Neuronal stem cell (in vitro differentiated cells): ENCODE results near the gene SPOCK3.

ENCODE experiments used
- DNase-seq: peaks from one replicate; pipeline ENCODE4 v3.0.0-alpha.2; 2013; ENCODE audit warnings: low spot score
- H2AFZ ChIP-seq: one replicate; pipeline ENCODE4 v1.6.1; 2013; ENCODE audit warnings: mild to moderate bottlenecking, low read length, inconsistent platforms
- H2AK5ac ChIP-seq: 2 replicates; pipeline ENCODE4 v1.6.1; 2013; ENCODE audit warnings: low read depth, mild to moderate bottlenecking, inconsistent platforms, low read length, moderate library complexity, mixed read lengths
- H2BK120ac ChIP-seq: 2 replicates; pipeline ENCODE4 v1.6.1; 2013; ENCODE audit warnings: low read depth, mild to moderate bottlenecking, inconsistent platforms, low read length, moderate library complexity, mixed read lengths
- H2BK12ac ChIP-seq: one replicate; pipeline ENCODE4 v1.6.1; 2013; ENCODE audit warnings: low read length, inconsistent platforms
- H2BK15ac ChIP-seq: 2 replicates; pipeline ENCODE4 v1.6.1; 2013; ENCODE audit warnings: mild to moderate bottlenecking, low read length, inconsistent platforms, mixed read lengths
- H2BK5ac ChIP-seq: one replicate; pipeline ENCODE4 v1.6.1; 2013; ENCODE audit warnings: inconsistent platforms, mild to moderate bottlenecking, low read length, moderate library complexity
- H3K14ac ChIP-seq: one replicate; pipeline ENCODE4 v1.6.1; 2013; ENCODE audit warnings: low read length, inconsistent platforms
- H3K18ac ChIP-seq: 2 replicates; pipeline ENCODE4 v1.6.1; 2013; ENCODE audit warnings: low read length, inconsistent platforms
- H3K23ac ChIP-seq: 2 replicates; pipeline ENCODE4 v1.6.1; 2013; ENCODE audit warnings: low read depth, mild to moderate bottlenecking, mixed read lengths, low read length, inconsistent platforms; ENCODE audit not compliant: poor library complexity
- H3K27ac ChIP-seq: replicated peaks from 3 replicates; pipeline ENCODE4 v1.5.1; 2013; ENCODE audit warnings: low read length, inconsistent platforms
- H3K27me3 ChIP-seq, 3 experiments: 2 replicates each; pipeline ENCODE4 v1.6.1; 2013; ENCODE audit warnings: low read length in 3 of 3, mild to moderate bottlenecking in 2 of 3, inconsistent platforms in 1 of 3, low read depth in 1 of 3, mixed read lengths in 1 of 3, moderate library complexity in 1 of 3; ENCODE audit not compliant: control insufficient read depth in 3 of 3, insufficient read depth in 3 of 3
- H3K36me3 ChIP-seq, 2 donors: replicated peaks in 1 of 2; 2 replicates each; pipeline ENCODE4 v1.6.1; 2013; ENCODE audit warnings: low read length in 2 of 2; ENCODE audit not compliant: control insufficient read depth in 2 of 2, insufficient read depth in 2 of 2
- H3K4ac ChIP-seq: 2 replicates; pipeline ENCODE4 v1.6.1; 2013; ENCODE audit warnings: inconsistent platforms, mild to moderate bottlenecking, low read length, moderate library complexity
- H3K4me1 ChIP-seq, 2 donors: 1 replicate in 1 of 2; 2 replicates in 1 of 2; pipeline ENCODE4 v1.6.1; 2013; ENCODE audit warnings: low read length in 2 of 2, low read depth in 1 of 2; ENCODE audit not compliant: control insufficient read depth in 2 of 2, insufficient read depth in 1 of 2
- H3K4me2 ChIP-seq: one replicate; pipeline ENCODE4 v1.6.1; 2013; ENCODE audit warnings: mild to moderate bottlenecking, low read length, inconsistent platforms; ENCODE audit not compliant: insufficient read depth, poor library complexity, severe bottlenecking
- H3K4me3 ChIP-seq, 2 donors: 2 replicates each; pipeline ENCODE4 v1.5.1; 2013; ENCODE audit warnings: low read length in 2 of 2, mild to moderate bottlenecking in 2 of 2, inconsistent platforms in 1 of 2, moderate library complexity in 1 of 2
- H3K79me1 ChIP-seq: one replicate; pipeline ENCODE4 v1.6.1; 2013; ENCODE audit warnings: low read depth, mild to moderate bottlenecking, inconsistent platforms, low read length, moderate library complexity
- H3K9ac ChIP-seq: one replicate; pipeline ENCODE4 v1.6.1; 2013; ENCODE audit warnings: mild to moderate bottlenecking, low read depth, low read length, inconsistent platforms; ENCODE audit not compliant: poor library complexity
- H3K9me3 ChIP-seq, 2 donors: replicated peaks in 1 of 2; 2 replicates each; pipeline versions ENCODE3 to v1.6.1; 2013; ENCODE audit warnings: low read length in 2 of 2, mild to moderate bottlenecking in 2 of 2, inconsistent platforms in 1 of 2, low read depth in 1 of 2, mixed read lengths in 1 of 2, moderate library complexity in 1 of 2; ENCODE audit not compliant: control insufficient read depth in 2 of 2, insufficient read depth in 1 of 2
- H4K8ac ChIP-seq: one replicate; pipeline ENCODE4 v1.6.1; 2013; ENCODE audit warnings: low read depth, mild to moderate bottlenecking, inconsistent platforms, low read length, moderate library complexity
- H4K91ac ChIP-seq: one replicate; pipeline ENCODE4 v1.6.1; 2013; ENCODE audit warnings: low read length, low read depth, mild to moderate bottlenecking, inconsistent platforms; ENCODE audit not compliant: poor library complexity
- WGBS, 2 donors: extraction: QIAGEN DNeasy Blood & Tissue Kit; methylation state at CpG; one replicate each; pipeline ENCODE4 v1.1.7; 2013; ENCODE audit warnings: missing lambda C conversion rate in 2 of 2, mixed read lengths in 1 of 2; ENCODE audit not compliant: insufficient read length in 2 of 2, insufficient replicate concordance in 1 of 2; ENCODE audit errors: extremely low coverage in 2 of 2; 5-methylcytosine and 5-hydroxymethylcytosine counted together

SPOCK3 gene

GRCh38 chr4:167031534-167032156 is 202.6 kb downstream of the SPOCK3 start:
- no peak overlapping the region for H2AFZ ChIP-seq
- no peak overlapping the region for H2BK15ac ChIP-seq
- DNase-seq = no peak
- H2BK120ac ChIP-seq = no peak overlapping the region
- H3K36me3 ChIP-seq = no peaks in the 10 kb centered on the region
- WGBS, 2 donors = no CpG with 5 or more reads among the region's 3 CpGs
- no peak overlapping the region for H3K14ac ChIP-seq
- H3K23ac ChIP-seq = no peak overlapping the region
- no peak overlapping the region for H3K9ac ChIP-seq
- no peak overlapping the region for H2AK5ac ChIP-seq
- no peaks in the 10 kb centered on the region for H3K27me3 ChIP-seq
- no peaks in the 10 kb centered on the region for H3K79me1 ChIP-seq
- no peak overlapping the region for H2BK5ac ChIP-seq
- H4K8ac ChIP-seq = no peak overlapping the region
- no peak overlapping the region for H3K4me2 ChIP-seq
- H3K4ac ChIP-seq = no peak overlapping the region
- no peaks in the 10 kb centered on the region for H3K9me3 ChIP-seq
- no peak overlapping the region for H4K91ac ChIP-seq
- H2BK12ac ChIP-seq = no peak overlapping the region
- no peaks in the 10 kb centered on the region for H3K4me1 ChIP-seq
- H3K18ac ChIP-seq = no peak overlapping the region
- H3K27ac ChIP-seq = no peak overlapping the region
- H3K4me3 ChIP-seq = no peak overlapping the region

GRCh38 chr4:167028976-167029375 is 205.3 kb downstream of the SPOCK3 start:
- H4K8ac ChIP-seq = no peak overlapping the region

GRCh38 chr4:167025670-167026069 is 208.6 kb downstream of the SPOCK3 start:
- Histone ChIP-seq H3K23ac (no peak overlapping the region), H3K79me1 (no peaks in the 10 kb centered on the region), H3K4me3 (no peak overlapping the region), H3K14ac (no peak overlapping the region), H2AFZ (no peak overlapping the region), H2BK15ac (no peak overlapping the region), H3K4me2 (no peak overlapping the region), H4K91ac (no peak overlapping the region), H3K4ac (no peak overlapping the region), H2BK12ac (no peak overlapping the region), H3K9ac (no peak overlapping the region), H2AK5ac (no peak overlapping the region), H3K18ac (no peak overlapping the region), H3K27ac (no peak overlapping the region), H2BK5ac (no peak overlapping the region), H2BK120ac (no peak overlapping the region), H4K8ac (no peak overlapping the region), H3K36me3 (no peaks in the 10 kb centered on the region), H3K9me3 (no peaks in the 10 kb centered on the region), H3K4me1 (no peaks in the 10 kb centered on the region), H3K27me3 (no peaks in the 10 kb centered on the region)
- no peak for DNase-seq
- 100% methylated on average over 1 of the region's 3 CpGs; no CpG with 5 or more reads in 1 of the 2 donors for WGBS, 2 donors

More at GRCh38 chr4:167028976-167029375, 205.3 kb downstream of the SPOCK3 start:
- no peak overlapping the region for H3K23ac ChIP-seq
- no peak overlapping the region for H3K14ac ChIP-seq
- DNase-seq = no peak
- H3K4ac ChIP-seq = no peak overlapping the region
- no peak overlapping the region for H4K91ac ChIP-seq
- no peak overlapping the region for H3K9ac ChIP-seq
- H3K36me3 ChIP-seq = no peaks in the 10 kb centered on the region
- no peak overlapping the region for H2AK5ac ChIP-seq
- H3K4me3 ChIP-seq = no peak overlapping the region
- no peaks in the 10 kb centered on the region for H3K9me3 ChIP-seq
- no peak overlapping the region for H2BK15ac ChIP-seq
- no peak overlapping the region for H2BK5ac ChIP-seq
- no peak overlapping the region for H2BK120ac ChIP-seq
- H3K4me2 ChIP-seq = no peak overlapping the region
- no peaks in the 10 kb centered on the region for H3K27me3 ChIP-seq
- no peak overlapping the region for H2BK12ac ChIP-seq
- H2AFZ ChIP-seq = no peak overlapping the region
- no peak overlapping the region for H3K27ac ChIP-seq
- H3K79me1 ChIP-seq = no peaks in the 10 kb centered on the region
- H3K4me1 ChIP-seq = no peaks in the 10 kb centered on the region
- H3K18ac ChIP-seq = no peak overlapping the region
- WGBS, 2 donors = no CpG with 5 or more reads among the region's 3 CpGs

GRCh38 chr4:167023364-167023925 is 210.8 kb downstream of the SPOCK3 start:
- Histone ChIP-seq H3K27ac (no peak overlapping the region), H2BK15ac (no peak overlapping the region), H3K4me2 (no peak overlapping the region), H3K4me3 (no peak overlapping the region), H3K9me3 (no peaks in the 10 kb centered on the region), H3K36me3 (no peaks in the 10 kb centered on the region), H2AK5ac (no peak overlapping the region), H4K8ac (no peak overlapping the region), H3K23ac (no peak overlapping the region), H2BK5ac (no peak overlapping the region), H4K91ac (no peak overlapping the region), H2BK12ac (no peak overlapping the region), H2AFZ (no peak overlapping the region), H2BK120ac (no peak overlapping the region), H3K9ac (no peak overlapping the region), H3K4ac (no peak overlapping the region), H3K18ac (no peak overlapping the region), H3K4me1 (no peaks in the 10 kb centered on the region), H3K14ac (no peak overlapping the region), H3K79me1 (no peaks in the 10 kb centered on the region), H3K27me3 (no peaks in the 10 kb centered on the region)
- no peak for DNase-seq
- no CpG with 5 or more reads among the region's 4 CpGs for WGBS, 2 donors
